Endothelial cell of hepatic sinusoid (primary cell): ENCODE results near the gene FAM227A.

Experiments used
- in situ Hi-C: cut with HindIII; loops from 2 replicates; pipeline ENCODE4 v1.10.0; 2017; ENCODE audit warnings: low sequenced_read_pairs

FAM227A gene

DNA sequence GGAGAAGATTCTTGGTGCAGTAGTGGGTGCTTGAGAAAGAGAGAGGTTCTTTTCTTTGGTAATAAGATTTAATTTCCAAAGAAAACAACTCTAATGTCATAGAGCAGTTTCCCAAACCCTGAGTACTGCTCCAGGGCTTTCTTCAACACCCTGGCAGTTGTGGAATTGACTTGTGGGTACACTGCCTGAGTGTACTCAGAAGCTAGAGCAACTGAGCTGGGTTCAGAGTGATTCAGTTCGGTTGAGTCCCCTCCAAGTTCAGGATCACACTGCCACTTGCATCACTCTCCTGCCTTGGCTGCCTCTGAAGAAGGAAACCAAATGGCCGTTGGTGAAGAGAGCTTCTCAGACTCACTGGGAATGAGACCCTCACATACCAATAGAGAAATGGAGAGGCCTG is 91.5 kb downstream of the FAM227A start:
- in situ Hi-C loops, result no loop called here

DNA sequence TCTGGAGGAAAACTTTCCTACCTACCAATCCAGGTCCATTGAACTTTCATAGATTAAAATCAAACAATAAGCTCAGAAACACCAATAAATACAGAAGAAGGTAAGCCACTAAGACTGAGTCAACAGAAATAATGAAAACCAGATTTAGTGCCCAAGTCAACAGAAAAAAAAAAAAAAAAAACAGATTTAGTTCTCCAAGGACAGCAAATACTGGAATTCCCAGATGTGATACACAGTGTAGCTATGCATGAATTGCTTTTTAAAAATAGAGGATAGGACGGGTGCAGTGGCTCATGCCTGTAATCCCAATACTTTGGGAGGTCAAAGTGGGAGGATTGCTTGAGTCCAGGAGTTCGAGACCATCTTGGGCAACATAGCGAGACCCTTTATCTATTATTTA is 101.9 kb downstream of the FAM227A start:
- in situ Hi-C loops, result no loop called here

DNA sequence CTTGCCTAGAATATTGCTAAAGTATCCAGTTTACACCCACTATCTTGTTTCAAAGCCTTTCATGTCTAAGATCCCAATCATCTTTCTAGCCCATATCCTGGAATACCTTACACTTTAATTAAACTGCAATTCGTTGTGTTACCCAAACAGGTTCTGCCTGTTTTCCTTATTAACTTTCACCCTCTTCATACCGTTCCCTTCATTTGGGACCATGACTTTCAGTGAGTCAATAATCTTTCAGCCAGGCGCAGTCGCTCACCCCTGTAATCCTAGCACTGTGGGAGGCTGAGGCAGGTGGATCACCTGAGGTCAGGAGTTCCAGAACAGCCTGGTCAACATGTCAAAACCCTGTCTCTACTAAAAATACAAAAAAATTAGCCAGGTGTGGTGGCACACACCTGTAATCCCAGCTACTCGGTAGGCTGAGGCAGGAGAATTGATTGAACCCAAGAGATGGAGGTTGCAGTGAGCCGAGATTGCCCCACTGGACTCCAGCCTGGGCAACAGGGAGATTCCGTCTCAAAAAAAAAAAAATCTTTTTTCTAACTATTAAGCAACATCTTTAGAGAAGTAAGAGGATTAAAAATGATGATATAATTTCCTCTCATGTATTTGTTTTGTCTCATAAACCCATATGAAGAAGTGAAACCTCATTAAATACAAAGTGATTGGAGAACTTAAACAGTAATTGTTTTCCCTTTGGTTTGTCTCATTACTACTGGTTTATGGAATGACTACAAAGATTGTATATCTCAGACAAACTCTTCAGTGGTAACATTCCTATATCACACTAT is 106.9 kb downstream of the FAM227A start:
- in situ Hi-C loops, result no loop called here

DNA sequence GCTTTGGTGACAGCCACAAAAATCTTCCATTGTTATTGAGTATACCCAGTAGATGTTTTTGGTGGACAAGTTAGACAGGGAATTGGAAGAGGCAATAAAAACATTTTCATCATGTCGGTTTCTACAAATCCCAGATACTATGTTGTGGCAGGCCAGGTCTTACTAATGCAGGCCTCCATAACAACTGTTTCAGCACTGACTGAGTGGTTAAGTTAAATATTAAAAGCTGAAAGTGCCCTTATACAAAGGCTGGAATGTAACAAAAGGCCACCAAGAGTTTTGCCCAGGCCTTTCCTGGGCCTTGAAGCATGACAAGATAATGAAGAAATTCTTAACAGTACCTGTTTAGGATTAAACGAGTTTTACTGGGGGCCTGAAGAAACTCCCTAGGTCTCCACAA is 115.5 kb downstream of the FAM227A start:
- in situ Hi-C loops, result no loop called here

DNA sequence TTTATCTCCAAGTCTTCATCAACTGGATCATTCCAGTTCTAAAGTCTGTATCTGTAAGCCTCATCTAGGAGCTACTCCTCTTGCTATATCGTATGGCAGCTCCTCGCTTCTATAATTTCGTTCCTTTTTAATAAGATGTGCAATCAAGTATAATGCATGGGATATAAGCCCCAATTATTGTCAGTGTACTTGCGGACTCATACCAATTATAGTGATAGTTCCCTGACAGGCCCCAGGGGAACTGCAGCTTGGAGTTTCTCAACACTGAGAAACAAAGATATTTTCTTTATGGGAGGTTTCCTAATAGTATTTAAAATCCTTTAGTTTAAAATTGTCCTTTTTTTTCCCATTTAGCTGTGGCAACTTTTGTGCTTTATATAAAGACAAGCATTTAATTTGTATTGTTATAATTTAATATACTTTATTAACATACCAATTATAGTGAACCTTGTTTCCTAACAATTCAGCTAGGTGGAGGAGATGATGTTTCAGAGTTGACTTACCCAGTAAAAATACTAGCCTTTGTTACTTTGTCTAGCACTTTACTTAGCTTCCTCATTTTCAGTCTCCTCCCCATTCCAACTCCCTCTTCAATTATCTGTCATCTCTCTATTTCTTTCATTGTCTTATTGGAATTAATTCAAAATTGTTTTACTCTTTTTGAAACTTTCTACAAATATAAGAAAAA is 124.8 kb downstream of the FAM227A start:
- in situ Hi-C loops, result no loop called here
